H9 (cell line): ENCODE measurements around the gene CACNB3. TPM values are rescaled to one million over a fixed set of nuclear protein-coding genes. Genes with fewer than 3 reads are reported as not detected.

Experiments used
- DNase-seq: peaks from one replicate; pipeline ENCODE4 v3.0.0-alpha.2; 2017
- H2AFZ ChIP-seq: one replicate; pipeline ENCODE4 v1.6.1; 2013; ENCODE audit warnings: mild to moderate bottlenecking, low read length, control low read depth, moderate library complexity
- H2AK5ac ChIP-seq: 2 replicates; pipeline ENCODE4 v1.6.1; 2013; ENCODE audit warnings: low read length, control low read depth, mixed read lengths; ENCODE audit not compliant: insufficient read length
- H2BK120ac ChIP-seq: one replicate; pipeline ENCODE4 v1.6.1; 2013; ENCODE audit warnings: low read depth, mild to moderate bottlenecking, low read length, control low read depth, inconsistent platforms; ENCODE audit not compliant: poor library complexity, severe bottlenecking
- H2BK12ac ChIP-seq: 2 replicates; pipeline ENCODE4 v1.6.1; 2013; ENCODE audit warnings: low read length, control low read depth, mixed read lengths, low read depth; ENCODE audit not compliant: insufficient read length
- H2BK15ac ChIP-seq: 2 replicates; pipeline ENCODE4 v1.6.1; 2013; ENCODE audit warnings: low read depth, low read length, control low read depth
- H2BK20ac ChIP-seq: one replicate; pipeline ENCODE4 v1.6.1; 2013; ENCODE audit warnings: low read depth, mild to moderate bottlenecking, low read length, control low read depth, inconsistent platforms; ENCODE audit not compliant: poor library complexity, severe bottlenecking
- H2BK5ac ChIP-seq: 2 replicates; pipeline ENCODE4 v1.6.1; 2013; ENCODE audit warnings: low read length, control low read depth, mixed read lengths; ENCODE audit not compliant: insufficient read length
- H3K14ac ChIP-seq: 2 replicates; pipeline ENCODE4 v1.6.1; 2013; ENCODE audit warnings: low read length, control low read depth; ENCODE audit not compliant: insufficient read depth
- H3K18ac ChIP-seq: 2 replicates; pipeline ENCODE4 v1.6.1; 2013; ENCODE audit warnings: low read depth, mild to moderate bottlenecking, mixed read lengths, low read length, control low read depth; ENCODE audit not compliant: insufficient read length
- H3K23ac ChIP-seq: 2 replicates; pipeline ENCODE4 v1.6.1; 2013; ENCODE audit warnings: low read length, control low read depth, mixed read lengths, low read depth; ENCODE audit not compliant: insufficient read length
- H3K23me2 ChIP-seq: 2 replicates; pipeline ENCODE4 v1.6.1; 2013; ENCODE audit warnings: low read depth, mild to moderate bottlenecking, mixed read lengths, low read length, control low read depth; ENCODE audit not compliant: insufficient read length, poor library complexity, severe bottlenecking
- H3K27ac ChIP-seq: 2 replicates; pipeline ENCODE4 v1.5.1; 2013; ENCODE audit warnings: low read length, control low read depth, mixed read lengths, low read depth; ENCODE audit not compliant: insufficient read length
- H3K27me3 ChIP-seq: 2 replicates; pipeline ENCODE4 v1.6.1; 2013; ENCODE audit warnings: low read length, control low read depth, inconsistent platforms; ENCODE audit not compliant: insufficient read depth
- H3K4ac ChIP-seq: 2 replicates; pipeline ENCODE4 v1.6.1; 2013; ENCODE audit warnings: low read depth, mild to moderate bottlenecking, control low read depth, inconsistent platforms, low read length, moderate library complexity
- H3K4me1 ChIP-seq: 2 replicates; pipeline ENCODE4 v1.6.1; 2013; ENCODE audit warnings: low read length, control low read depth, inconsistent platforms; ENCODE audit not compliant: insufficient read depth
- H3K4me2 ChIP-seq: 2 replicates; pipeline ENCODE4 v1.6.1; 2013; ENCODE audit warnings: low read length, control low read depth, mixed read lengths; ENCODE audit not compliant: insufficient read length, insufficient read depth
- H3K56ac ChIP-seq: 2 replicates; pipeline ENCODE4 v1.6.1; 2013; ENCODE audit warnings: low read depth, mild to moderate bottlenecking, mixed read lengths, low read length, control low read depth; ENCODE audit not compliant: insufficient read length
- H3K79me1 ChIP-seq: 2 replicates; pipeline ENCODE4 v1.6.1; 2013; ENCODE audit warnings: low read depth, mild to moderate bottlenecking, moderate library complexity, low read length, control low read depth, inconsistent platforms; ENCODE audit not compliant: insufficient read depth, poor library complexity, severe bottlenecking
- H3K79me2 ChIP-seq: 2 replicates; pipeline ENCODE4 v1.6.1; 2013; ENCODE audit warnings: low read length, control low read depth, inconsistent platforms; ENCODE audit not compliant: insufficient read depth
- H3K9ac ChIP-seq: 2 replicates; pipeline ENCODE4 v1.6.1; 2013; ENCODE audit warnings: low read length, control low read depth, mixed read lengths; ENCODE audit not compliant: insufficient read length; ENCODE audit errors: extremely low read depth
- H3K9me3 ChIP-seq: one replicate; pipeline ENCODE4 v1.6.1; 2013; ENCODE audit warnings: low read depth, low read length, inconsistent platforms; ENCODE audit not compliant: control insufficient read depth
- H3T11ph ChIP-seq: one replicate; pipeline ENCODE4 v1.6.1; 2013; ENCODE audit warnings: mild to moderate bottlenecking, low read length, control low read depth, inconsistent platforms
- H4K20me1 ChIP-seq: one replicate; pipeline ENCODE4 v1.6.1; 2013; ENCODE audit not compliant: control insufficient read depth, insufficient read length, insufficient read depth
- H4K5ac ChIP-seq: 2 replicates; pipeline ENCODE4 v1.6.1; 2013; ENCODE audit warnings: low read depth, mild to moderate bottlenecking, mixed read lengths, low read length, control low read depth; ENCODE audit not compliant: insufficient read length
- H4K8ac ChIP-seq: replicated peaks from 2 replicates; pipeline ENCODE4 v1.6.1; 2013; ENCODE audit warnings: low read length, control low read depth, mixed read lengths, low read depth; ENCODE audit not compliant: insufficient read length
- H4K91ac ChIP-seq: 2 replicates; pipeline ENCODE4 v1.6.1; 2013; ENCODE audit warnings: low read depth, mild to moderate bottlenecking, moderate library complexity, mixed read lengths, low read length, control low read depth; ENCODE audit not compliant: insufficient read length
- H3K27ac Mint-ChIP-seq, 3 experiments: 2 replicates in 2 of 3; 3 replicates in 1 of 3; pipeline ENCODE4 v1.8.0; 2020 to 2021; ENCODE audit warnings: mixed read lengths in 3 of 3, mild to moderate bottlenecking in 1 of 3, moderate library complexity in 1 of 3
- H3K27me3 Mint-ChIP-seq: 2 replicates; pipeline ENCODE4 v1.8.0; 2021; ENCODE audit warnings: low read depth, mild to moderate bottlenecking, moderate library complexity, mixed read lengths
- H3K36me3 Mint-ChIP-seq, 3 experiments: 2 replicates in 2 of 3; 3 replicates in 1 of 3; pipeline ENCODE4 v1.8.0; 2020 to 2021; ENCODE audit warnings: low read depth in 3 of 3, mixed read lengths in 3 of 3; ENCODE audit not compliant: insufficient read depth in 1 of 3
- H3K4me1 Mint-ChIP-seq, 2 experiments: 2 replicates each; pipeline ENCODE4 v1.8.0; 2020; ENCODE audit warnings: mixed read lengths in 2 of 2
- H3K4me3 Mint-ChIP-seq, 2 experiments: 2 replicates in 1 of 2; 3 replicates in 1 of 2; pipeline ENCODE4 v1.8.0; 2020 to 2021; ENCODE audit warnings: mild to moderate bottlenecking in 2 of 2, mixed read lengths in 2 of 2, moderate library complexity in 1 of 2
- H3K9me3 Mint-ChIP-seq, 2 experiments: 2 replicates in 1 of 2; 3 replicates in 1 of 2; pipeline ENCODE4 v1.8.0; 2020; ENCODE audit warnings: mild to moderate bottlenecking in 2 of 2, mixed read lengths in 2 of 2, moderate library complexity in 1 of 2
- CTCF ChIP-seq: fragments of 200-600 bp; sonication (generic); conservative IDR thresholded peaks from 3 replicates; pipeline ENCODE4 v1.8.0; 2021; ENCODE audit warnings: antibody characterized with exemption, mild to moderate bottlenecking
- WGBS: extraction: QIAGEN DNeasy Blood & Tissue Kit; methylation state at CpG from one replicate; pipeline ENCODE4 v1.1.7; 2013; ENCODE audit warnings: missing lambda C conversion rate, low lambda C conversion rate, mixed read lengths; ENCODE audit not compliant: insufficient read length; ENCODE audit errors: extremely low coverage; 5-methylcytosine and 5-hydroxymethylcytosine counted together
- total RNA-seq: library from RNA; stranded (reverse); gene quantifications from 2 replicates; pipeline ENCODE4 v1.2.1, GENCODE V29; 2021

Gene CACNB3
- total RNA-seq, 1 experiment from 2014 or later = 35.1 TPM

- H3K14ac ChIP-seq = no peak overlapping the region
- no peaks in the 10 kb centered on the region for H3K79me2 ChIP-seq
- H3K27me3 ChIP-seq = no peaks in the 10 kb centered on the region; the same call in 1 of the 2 replicates
- H2BK5ac ChIP-seq = no peak overlapping the region
- no peak overlapping the region for H3K18ac ChIP-seq
- Mint-ChIP-seq H3K4me3 (no peak overlapping the region), H3K27ac (no peak overlapping the region), H3K27me3 (peaks cover 8% of the 10 kb centered on the region), H3K4me1 (peaks cover 5 to 7% of the 10 kb centered on the region in 2 experiments; a peak in 3 of 4 replicates), H3K9me3 (no peaks in the 10 kb centered on the region), H3K36me3 (no peaks in the 10 kb centered on the region)
- no peak overlapping the region for H3K23ac ChIP-seq
- H2BK12ac ChIP-seq = no peak overlapping the region
- H3K9ac ChIP-seq = no peak overlapping the region
- TF ChIP-seq CTCF = no peak
- H2BK120ac ChIP-seq = no peak overlapping the region
- no peak overlapping the region for H4K5ac ChIP-seq
- no peak overlapping the region for H3K4ac ChIP-seq
- no peaks in the 10 kb centered on the region for H3K79me1 ChIP-seq
- no peaks in the 10 kb centered on the region for H3K4me1 ChIP-seq
- H4K8ac ChIP-seq = no peak overlapping the region
- no peak for DNase-seq
- no peak overlapping the region for H3T11ph ChIP-seq
- no peak overlapping the region for H2AFZ ChIP-seq
- no peaks in the 10 kb centered on the region for H3K23me2 ChIP-seq
- H2BK15ac ChIP-seq = no peak overlapping the region
- H3K9me3 ChIP-seq = no peaks in the 10 kb centered on the region
- H3K56ac ChIP-seq = no peak overlapping the region
- H2AK5ac ChIP-seq = no peak overlapping the region
- H3K27ac ChIP-seq = no peak overlapping the region
- no peak overlapping the region for H3K4me2 ChIP-seq
- no peak overlapping the region for H2BK20ac ChIP-seq
- no peaks in the 10 kb centered on the region for H4K20me1 ChIP-seq
- H4K91ac ChIP-seq = no peak overlapping the region
- no CpG with 5 or more reads among the region's 14 CpGs for WGBS
These were observed 17.3 kb upstream of the CACNB3 start for GRCh38 chr12:48800971-48801370.
